Subcutaneous adipose tissue (tissue), 4 donors: ENCODE results near the gene RSPH1. TPM values are rescaled to one million over a fixed set of nuclear protein-coding genes. Genes with fewer than 3 reads are reported as not detected.

Experiments
- total RNA-seq, 4 donors: library from RNA; depleted of rRNA; stranded (reverse); fragments of >200 nt; gene quantifications; one replicate each; pipeline ENCODE4 v1.1.0, GENCODE V29; 2016
- TF ChIP-seq, protein P1 (sequence below): fragments of 450-650 bp; IDR thresholded peaks from one replicate; pipeline ENCODE4 v1.5.1; 2016; ENCODE audit warnings: low read depth, mild to moderate bottlenecking, control low read depth, antibody characterized with exemption, moderate library complexity

Gene RSPH1
- total RNA-seq, 4 donors from 2014 or later = 0.34 to 0.38 TPM; not detected in 2

- TF ChIP-seq, protein P1, sequence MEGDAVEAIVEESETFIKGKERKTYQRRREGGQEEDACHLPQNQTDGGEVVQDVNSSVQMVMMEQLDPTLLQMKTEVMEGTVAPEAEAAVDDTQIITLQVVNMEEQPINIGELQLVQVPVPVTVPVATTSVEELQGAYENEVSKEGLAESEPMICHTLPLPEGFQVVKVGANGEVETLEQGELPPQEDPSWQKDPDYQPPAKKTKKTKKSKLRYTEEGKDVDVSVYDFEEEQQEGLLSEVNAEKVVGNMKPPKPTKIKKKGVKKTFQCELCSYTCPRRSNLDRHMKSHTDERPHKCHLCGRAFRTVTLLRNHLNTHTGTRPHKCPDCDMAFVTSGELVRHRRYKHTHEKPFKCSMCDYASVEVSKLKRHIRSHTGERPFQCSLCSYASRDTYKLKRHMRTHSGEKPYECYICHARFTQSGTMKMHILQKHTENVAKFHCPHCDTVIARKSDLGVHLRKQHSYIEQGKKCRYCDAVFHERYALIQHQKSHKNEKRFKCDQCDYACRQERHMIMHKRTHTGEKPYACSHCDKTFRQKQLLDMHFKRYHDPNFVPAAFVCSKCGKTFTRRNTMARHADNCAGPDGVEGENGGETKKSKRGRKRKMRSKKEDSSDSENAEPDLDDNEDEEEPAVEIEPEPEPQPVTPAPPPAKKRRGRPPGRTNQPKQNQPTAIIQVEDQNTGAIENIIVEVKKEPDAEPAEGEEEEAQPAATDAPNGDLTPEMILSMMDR = no peak
Observed at GRCh38 chr21:42486072-42486471, 10.0 kb downstream of the RSPH1 start.

DNA sequence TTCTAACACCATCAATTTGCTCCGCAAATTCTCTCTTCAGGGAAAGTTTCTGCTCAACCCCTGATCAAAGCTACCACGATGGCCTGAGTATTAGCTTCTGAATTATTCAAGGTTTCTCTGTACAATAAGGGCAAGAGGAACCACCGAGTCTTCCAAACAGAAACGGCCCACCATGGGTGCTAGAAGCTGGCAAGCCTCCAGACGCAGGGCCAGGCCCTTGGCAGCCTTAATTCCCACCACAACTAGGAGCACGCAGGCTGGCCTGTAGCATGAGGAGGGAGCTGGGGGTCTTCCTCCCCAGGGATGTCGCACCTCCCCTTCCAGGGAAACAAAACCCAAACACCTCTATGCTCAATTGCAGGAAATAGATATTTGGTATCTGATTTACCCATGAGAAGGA, 11.1 kb downstream of the RSPH1 start:
- TF ChIP-seq, protein P1 = no peak

GRCh38 chr21:42481169-42481568, 14.9 kb downstream of the RSPH1 start:
- TF ChIP-seq, protein P1 = no peak

- TF ChIP-seq, protein P1 = no peak
Observed at GRCh38 chr21:42480736-42481135, 15.3 kb downstream of the RSPH1 start.

DNA sequence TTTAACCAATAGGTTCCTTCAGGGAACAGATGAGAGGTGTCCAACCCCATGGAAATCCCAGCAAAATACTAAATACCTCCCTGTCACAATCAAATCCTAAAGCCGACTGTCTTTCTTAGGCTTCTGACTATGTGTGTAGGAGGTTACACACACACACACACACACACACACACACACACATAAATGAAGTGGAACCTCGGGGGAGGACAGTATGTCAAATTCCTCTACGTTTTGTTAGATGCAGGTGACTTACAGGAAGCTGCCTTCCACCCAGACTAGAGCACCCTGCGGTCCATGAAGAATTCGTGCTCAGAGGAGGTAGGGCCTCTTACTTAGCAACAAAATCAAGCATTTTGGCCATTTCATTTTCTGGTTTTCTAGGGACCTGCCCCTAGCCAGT, 16.4 kb downstream of the RSPH1 start:
- TF ChIP-seq, protein P1 = no peak

- TF ChIP-seq, protein P1 = no peak
Observed at GRCh38 chr21:42478504-42478903, 17.5 kb downstream of the RSPH1 start.

DNA sequence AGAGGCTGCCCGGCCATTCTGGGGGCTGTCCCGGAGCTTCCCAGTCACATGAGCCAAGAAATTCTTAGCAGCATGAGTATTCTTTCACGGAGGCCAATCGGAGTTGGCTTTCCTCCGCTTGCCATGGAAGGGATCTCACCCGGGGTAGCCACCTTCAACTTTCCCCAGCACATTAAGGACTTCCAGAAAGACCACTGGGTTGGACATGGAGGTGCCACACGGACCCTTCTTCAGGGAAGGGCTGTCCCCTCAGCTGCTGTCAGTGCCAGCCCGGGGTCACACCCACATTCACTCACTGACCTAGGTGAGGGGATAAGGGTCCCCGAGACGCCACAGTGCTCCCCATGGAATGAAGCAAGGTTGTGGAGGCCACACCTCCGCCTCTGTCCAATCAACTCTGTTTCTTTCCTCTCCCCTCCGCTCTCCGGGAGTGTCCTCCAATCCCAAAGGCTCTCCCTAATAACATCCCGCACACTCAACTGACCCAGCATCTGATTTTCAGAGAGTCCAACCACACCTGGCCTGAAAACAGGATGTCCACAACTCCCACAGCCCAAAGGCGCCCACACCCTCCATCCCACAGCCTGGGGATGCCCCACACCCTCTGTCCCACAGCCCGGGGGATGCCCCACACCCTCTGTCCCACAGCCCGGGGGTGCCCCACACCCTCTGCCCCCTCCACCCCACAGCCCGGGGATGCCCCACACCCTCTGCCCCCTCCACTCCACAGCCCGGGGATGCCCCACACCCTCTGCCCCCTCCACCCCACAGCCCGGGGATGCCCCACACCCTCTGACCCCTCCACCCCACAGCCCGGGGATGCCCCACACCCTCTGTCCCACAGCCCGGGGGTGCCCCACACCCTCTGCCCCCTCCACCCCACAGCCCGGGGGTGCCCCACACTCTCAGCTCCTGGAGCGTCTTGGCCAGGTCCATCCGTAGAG, 19.4 kb downstream of the RSPH1 start:
- TF ChIP-seq, protein P1 = no peak
